Large intestine (tissue), 3 donors: ENCODE results near the gene R3HDM4. TPM values are rescaled to one million over a fixed set of nuclear protein-coding genes. Genes with fewer than 3 reads are reported as not detected.

Source experiments
- DNase-seq, 2 donors: peaks; one replicate each; pipeline versions ENCODE4 v3.0.0 to v3.0.0-alpha.2; 2013
- H3K27ac ChIP-seq: one replicate; pipeline ENCODE4 v1.5.1; 2013; ENCODE audit warnings: low read length
- H3K27me3 ChIP-seq: 2 replicates; pipeline ENCODE4 v1.6.1; 2013; ENCODE audit warnings: low read length; ENCODE audit not compliant: control insufficient read depth, insufficient read depth
- H3K36me3 ChIP-seq: 2 replicates; pipeline ENCODE4 v1.6.1; 2013; ENCODE audit warnings: low read length; ENCODE audit not compliant: control insufficient read depth, insufficient read depth
- H3K4me1 ChIP-seq: one replicate; pipeline ENCODE4 v1.6.1; 2013; ENCODE audit warnings: low read length; ENCODE audit not compliant: control insufficient read depth, insufficient read depth
- H3K4me3 ChIP-seq: one replicate; pipeline ENCODE4 v1.5.1; 2013; ENCODE audit warnings: low read length
- H3K9me3 ChIP-seq: one replicate; pipeline ENCODE4 v1.6.1; 2013; ENCODE audit warnings: mild to moderate bottlenecking, low read depth, low read length, moderate library complexity; ENCODE audit not compliant: control insufficient read depth
- WGBS: methylation state at CpG from one replicate; pipeline ENCODE4 v1.1.5; 2013; ENCODE audit warnings: low lambda C conversion rate; ENCODE audit not compliant: insufficient coverage; 5-methylcytosine and 5-hydroxymethylcytosine counted together
- polyA plus RNA-seq: library from polyadenylated mRNA; unstranded; fragments of 120-200 nt; gene quantifications from one replicate; pipeline ENCODE4 v1.2.1, GENCODE V29; 2013

R3HDM4 gene
- polyA plus RNA-seq, 1 donor: 44.0 TPM

DNA sequence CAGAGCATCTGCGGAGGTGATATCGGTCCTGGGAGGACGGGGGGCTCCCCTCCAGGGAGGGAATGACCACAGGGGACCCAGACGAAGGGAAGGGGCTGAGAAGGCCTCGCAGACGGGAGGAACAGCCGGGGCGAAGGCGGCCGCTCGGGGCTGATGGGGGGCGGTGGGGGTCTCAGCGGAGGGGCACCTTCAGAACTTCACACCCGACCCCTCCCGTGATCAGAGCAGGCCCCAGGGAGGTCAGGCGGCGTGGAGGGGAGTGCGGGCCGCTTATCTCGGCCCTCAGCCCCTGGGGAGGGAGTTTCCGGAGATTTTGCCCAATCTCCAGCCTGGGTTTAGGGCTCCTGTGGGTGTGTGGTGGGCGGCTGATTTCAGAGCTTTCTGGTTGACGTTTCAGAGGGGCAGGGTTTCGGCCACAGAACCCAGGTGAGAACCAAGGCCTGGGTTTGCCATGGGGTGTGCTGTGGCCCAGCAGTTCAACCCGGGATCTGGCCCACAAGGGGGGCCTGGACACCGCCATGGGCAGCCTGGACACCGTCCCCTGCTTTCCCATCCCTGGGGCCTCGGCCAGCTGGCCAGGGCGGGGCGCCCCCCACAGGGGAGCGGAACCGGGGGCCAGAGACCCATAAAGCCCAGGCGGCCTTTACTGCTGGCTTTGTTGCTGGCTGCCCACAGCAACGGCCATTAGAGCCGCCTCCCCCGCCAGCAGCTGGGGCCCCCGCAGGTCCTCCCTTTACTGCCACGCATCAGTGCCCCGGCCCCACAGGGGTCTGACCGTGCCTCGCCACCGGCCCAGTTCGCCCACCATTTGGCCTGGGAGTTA lies 41.9 kb upstream of the R3HDM4 start:
- Histone ChIP-seq H3K9me3 (peaks cover 4% of the 10 kb centered on the region), H3K36me3 (peaks cover 20% of the 10 kb centered on the region), H3K27me3 (no peaks in the 10 kb centered on the region), H3K4me3 (peak overlapping the region; percentile 48), H3K27ac (peak overlapping the region; percentile 98), H3K4me1 (peaks cover 78% of the 10 kb centered on the region)
- no CpG with 5 or more reads among the region's 43 CpGs for whole genome bisulfite sequencing
- peak; percentile 68 to 81 for DNase-seq

GRCh38 chr19:954272-954671 lies 41.3 kb upstream of the R3HDM4 start:
- Histone ChIP-seq H3K4me1 (peaks cover 78% of the 10 kb centered on the region), H3K36me3 (peaks cover 17% of the 10 kb centered on the region), H3K9me3 (peaks cover 6% of the 10 kb centered on the region), H3K27me3 (no peaks in the 10 kb centered on the region), H3K4me3 (peak overlapping the region; percentile 48), H3K27ac (peak overlapping the region; percentile 98)
- no peak for DNase-seq
- WGBS: no CpG with 5 or more reads among the region's 14 CpGs

DNA sequence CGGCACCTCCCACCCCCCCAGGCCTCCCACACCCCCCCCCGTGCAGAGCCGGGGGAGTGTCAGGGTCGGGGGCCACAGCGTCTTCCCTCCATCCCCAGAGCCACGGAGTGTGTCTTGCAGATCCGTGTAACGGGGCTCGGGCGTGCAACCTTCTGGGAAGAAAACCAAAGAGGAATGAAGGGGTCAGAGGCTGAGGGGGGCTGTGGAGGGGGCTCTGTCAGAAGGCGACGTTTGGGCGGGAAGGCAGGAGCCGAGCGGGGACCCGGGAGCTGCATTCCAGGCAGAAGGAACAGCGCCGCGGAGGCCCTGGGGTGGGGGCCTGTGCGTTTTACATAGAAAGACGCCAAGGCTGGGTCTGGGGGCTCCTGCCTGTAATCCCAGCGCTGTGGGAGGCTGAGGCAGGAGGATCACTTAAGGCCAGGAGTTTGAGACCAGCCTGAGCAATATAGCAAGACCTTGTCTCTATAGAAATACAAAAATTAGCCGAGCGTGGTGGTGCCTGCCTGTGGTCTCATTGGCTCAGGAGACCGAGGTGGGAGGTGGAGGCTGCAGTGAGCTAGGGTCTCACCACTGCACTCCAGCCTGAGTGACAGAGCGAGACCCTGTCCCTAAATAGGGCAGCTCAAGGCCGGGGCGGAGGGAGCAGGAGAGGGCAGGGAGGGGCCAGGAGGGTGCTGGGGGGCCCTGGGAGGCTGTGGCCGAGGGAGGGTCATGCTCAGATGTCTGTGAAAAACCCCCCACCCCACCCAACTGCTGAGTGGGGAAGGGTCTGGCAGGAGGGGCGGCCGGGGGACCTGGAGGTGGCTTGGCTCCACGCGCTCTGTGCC lies 40.6 kb upstream of the R3HDM4 start:
- DNase-seq: peak in 1 of 2 donors; percentile 22
- peaks cover 80% of the 10 kb centered on the region for H3K4me1 ChIP-seq
- no peaks in the 10 kb centered on the region for H3K27me3 ChIP-seq
- H3K9me3 ChIP-seq: peaks cover 11% of the 10 kb centered on the region
- peak overlapping the region; percentile 48 for H3K4me3 ChIP-seq
- WGBS: no CpG with 5 or more reads among the region's 33 CpGs
- peaks cover 14% of the 10 kb centered on the region for H3K36me3 ChIP-seq
- peak overlapping the region; percentile 98 for H3K27ac ChIP-seq

- peak; percentile 96 to 99 for DNase-seq
- peaks cover 19% of the 10 kb centered on the region for H3K36me3 ChIP-seq
- no CpG with 5 or more reads among the region's 21 CpGs for WGBS
- H3K4me1 ChIP-seq: peaks cover 88% of the 10 kb centered on the region
- H3K27ac ChIP-seq: peak overlapping the region; percentile 98
- peaks cover 13% of the 10 kb centered on the region for H3K9me3 ChIP-seq
- no peaks in the 10 kb centered on the region for H3K27me3 ChIP-seq
- peak overlapping the region; percentile 48 for H3K4me3 ChIP-seq
These were observed 39.8 kb upstream of the R3HDM4 start for GRCh38 chr19:952680-953444.

DNA sequence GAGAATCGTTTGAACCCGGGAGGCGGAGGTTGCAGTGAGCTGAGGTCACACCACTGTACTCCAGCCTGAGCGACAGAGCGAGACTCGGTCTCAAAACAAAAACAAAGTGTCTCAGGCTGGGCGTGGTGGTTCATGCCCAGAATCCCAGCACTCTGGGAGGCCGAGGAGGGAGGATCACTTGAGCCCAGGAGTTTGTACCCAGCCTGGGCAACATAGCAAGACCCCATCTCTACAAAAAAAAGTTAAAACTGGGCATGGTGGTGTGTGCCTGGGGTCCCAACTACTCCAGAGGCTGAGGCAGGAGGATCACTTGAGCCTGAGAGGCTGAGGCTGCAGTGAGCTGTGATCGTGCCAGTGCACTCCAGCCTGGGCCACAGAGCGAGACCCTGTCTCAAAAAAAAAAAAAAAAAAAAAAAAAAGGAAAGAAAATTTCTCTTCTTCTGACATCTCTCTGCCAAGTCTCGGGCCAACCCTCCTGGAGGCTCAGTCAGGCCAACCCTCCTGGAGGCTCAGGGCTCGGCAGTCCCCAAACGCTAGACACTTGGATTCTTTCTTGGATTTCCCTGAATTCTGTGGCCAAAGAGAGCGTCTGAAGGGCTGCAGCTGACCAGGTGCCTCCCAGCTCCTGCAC lies 39.1 kb upstream of the R3HDM4 start:
- WGBS: no CpG with 5 or more reads among the region's 14 CpGs
- Histone ChIP-seq H3K4me3 (no peak overlapping the region), H3K36me3 (peaks cover 22% of the 10 kb centered on the region), H3K27ac (peak overlapping the region; percentile 98), H3K9me3 (peaks cover 13% of the 10 kb centered on the region), H3K4me1 (peaks cover 88% of the 10 kb centered on the region), H3K27me3 (no peaks in the 10 kb centered on the region)
- DNase-seq: no peak

- no CpG with 5 or more reads among the region's 17 CpGs for WGBS
- DNase-seq: no peak
- H3K27ac ChIP-seq: peak overlapping the region; percentile 98
- peaks cover 35% of the 10 kb centered on the region for H3K36me3 ChIP-seq
- no peak overlapping the region for H3K4me3 ChIP-seq
- H3K27me3 ChIP-seq: no peaks in the 10 kb centered on the region
- H3K9me3 ChIP-seq: peaks cover 14% of the 10 kb centered on the region
- peaks cover 84% of the 10 kb centered on the region for H3K4me1 ChIP-seq
These were observed 37.5 kb upstream of the R3HDM4 start for GRCh38 chr19:950352-951066.

DNA sequence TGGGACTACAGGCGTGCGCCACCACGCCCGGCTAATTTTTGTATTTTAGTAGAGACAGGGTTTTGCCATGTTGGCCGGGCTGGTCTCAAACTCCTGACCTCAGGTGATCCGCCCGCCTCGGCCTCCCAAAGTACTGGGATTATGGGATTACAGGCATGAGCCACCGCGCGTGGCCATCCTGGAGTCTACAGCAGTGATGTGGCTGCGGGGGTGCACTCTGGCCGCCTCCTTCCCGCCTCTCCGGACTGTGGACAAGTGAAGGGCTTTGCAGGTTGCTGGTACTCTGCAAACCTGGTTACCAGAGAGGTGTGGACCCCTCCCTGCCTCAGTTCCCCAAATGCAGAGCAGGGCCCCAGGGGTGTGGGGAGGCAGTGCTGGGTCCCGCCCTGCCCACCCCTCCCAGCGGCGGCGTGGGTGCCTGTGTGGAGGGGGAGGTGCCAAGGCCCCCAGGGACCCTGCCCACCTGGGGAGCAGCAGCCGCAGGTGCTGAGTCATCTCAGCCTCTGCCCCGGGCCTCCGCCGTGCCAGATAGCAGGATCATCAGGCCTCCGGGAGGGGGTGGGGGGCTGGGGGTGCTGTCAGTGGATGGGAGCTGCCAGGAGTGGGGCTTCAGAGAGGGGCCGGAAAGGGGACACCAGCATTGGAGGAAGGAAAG lies 36.0 kb upstream of the R3HDM4 start:
- H3K36me3 ChIP-seq: peaks cover 41% of the 10 kb centered on the region
- peak overlapping the region; percentile 88 for H3K27ac ChIP-seq
- no CpG with 5 or more reads among the region's 25 CpGs for WGBS

GRCh38 chr19:947707-948539 lies 34.9 kb upstream of the R3HDM4 start:
- Histone ChIP-seq H3K36me3 (peaks cover 50% of the 10 kb centered on the region), H3K27ac (peak overlapping the region; percentile 73), H3K27me3 (no peaks in the 10 kb centered on the region), H3K4me3 (no peak overlapping the region), H3K4me1 (peaks cover 85% of the 10 kb centered on the region), H3K9me3 (peaks cover 14% of the 10 kb centered on the region)
- peak in 1 of 2 donors; percentile 38 for DNase-seq
- no CpG with 5 or more reads among the region's 47 CpGs for WGBS

More for the DNA sequence above, 36.0 kb upstream of the R3HDM4 start:
- Histone ChIP-seq H3K4me3 (no peak overlapping the region), H3K4me1 (peaks cover 84% of the 10 kb centered on the region), H3K9me3 (peaks cover 14% of the 10 kb centered on the region), H3K27me3 (no peaks in the 10 kb centered on the region)
- DNase-seq: no peak
